Islet precursor cell (in vitro differentiated cells): ENCODE results near the gene ANXA4.
A peak's percentile ranks its signal among the peaks of the same experiment; 100 is the strongest.

Experiments
- DNase-seq: peaks from one replicate; pipeline ENCODE4 v3.0.0-alpha.2; 2018

ANXA4 gene

DNA sequence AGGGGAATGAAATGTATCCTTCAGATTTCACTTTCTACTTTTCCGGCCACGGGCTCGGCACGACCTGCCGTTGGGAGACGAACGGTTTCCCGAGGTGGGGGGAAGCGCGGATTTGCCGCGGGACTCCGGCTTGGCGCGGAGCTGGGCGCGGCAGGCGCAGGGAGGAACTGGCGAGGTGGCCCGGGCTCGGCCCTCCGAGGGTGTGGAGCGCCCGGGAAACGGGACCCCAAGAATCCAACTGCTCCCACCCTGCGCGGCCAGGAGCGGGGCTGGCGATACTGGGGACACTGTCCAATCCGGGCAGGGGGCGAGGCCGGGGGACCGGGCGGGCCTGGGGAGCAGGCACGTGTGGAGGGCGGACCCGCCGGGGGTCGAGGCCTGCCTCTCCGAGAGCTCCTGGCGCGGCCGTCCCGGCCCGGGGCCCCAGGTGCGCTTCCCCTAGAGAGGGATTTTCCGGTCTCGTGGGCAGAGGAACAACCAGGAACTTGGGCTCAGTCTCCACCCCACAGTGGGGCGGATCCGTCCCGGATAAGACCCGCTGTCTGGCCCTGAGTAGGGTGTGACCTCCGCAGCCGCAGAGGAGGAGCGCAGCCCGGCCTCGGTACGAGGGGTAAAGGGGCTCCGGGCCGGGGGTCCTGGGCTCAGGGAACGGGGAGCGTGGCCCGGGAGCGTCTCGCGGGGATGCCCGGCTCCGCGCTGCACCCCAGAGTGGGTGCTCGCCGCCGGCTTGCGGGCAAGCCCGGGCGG is at the start of gene ANXA4:
TSS of gene ANXA4 (plus strand) at position 560 of the 747 bp plus-strand sequence. CDS start 39,432 bp downstream, outside the sequence.
- DNase-seq = peak; percentile 91

DNA sequence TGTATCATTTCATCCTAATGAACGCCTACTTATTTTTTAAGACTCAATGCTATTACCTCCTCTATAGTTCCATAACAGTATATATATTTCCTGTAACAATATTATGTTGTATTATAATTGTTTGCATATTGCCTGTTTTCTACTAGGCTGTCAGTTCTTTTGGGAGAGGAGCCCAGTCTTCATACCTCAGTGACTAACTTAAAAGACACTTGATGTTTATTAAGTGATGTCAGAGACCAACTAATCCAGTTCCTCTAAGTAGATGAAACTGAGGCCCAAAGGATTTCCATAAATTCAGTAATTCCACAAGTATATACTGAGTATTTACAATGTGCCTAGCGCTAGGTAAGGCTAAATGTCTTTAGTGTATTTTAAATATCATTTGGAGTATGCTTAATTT is 49.5 kb upstream of the ANXA4 start:
- DNase-seq = no peak

GRCh38 chr2:69693059-69693774 is 48.7 kb upstream of the ANXA4 start:
- DNase-seq = no peak

DNA sequence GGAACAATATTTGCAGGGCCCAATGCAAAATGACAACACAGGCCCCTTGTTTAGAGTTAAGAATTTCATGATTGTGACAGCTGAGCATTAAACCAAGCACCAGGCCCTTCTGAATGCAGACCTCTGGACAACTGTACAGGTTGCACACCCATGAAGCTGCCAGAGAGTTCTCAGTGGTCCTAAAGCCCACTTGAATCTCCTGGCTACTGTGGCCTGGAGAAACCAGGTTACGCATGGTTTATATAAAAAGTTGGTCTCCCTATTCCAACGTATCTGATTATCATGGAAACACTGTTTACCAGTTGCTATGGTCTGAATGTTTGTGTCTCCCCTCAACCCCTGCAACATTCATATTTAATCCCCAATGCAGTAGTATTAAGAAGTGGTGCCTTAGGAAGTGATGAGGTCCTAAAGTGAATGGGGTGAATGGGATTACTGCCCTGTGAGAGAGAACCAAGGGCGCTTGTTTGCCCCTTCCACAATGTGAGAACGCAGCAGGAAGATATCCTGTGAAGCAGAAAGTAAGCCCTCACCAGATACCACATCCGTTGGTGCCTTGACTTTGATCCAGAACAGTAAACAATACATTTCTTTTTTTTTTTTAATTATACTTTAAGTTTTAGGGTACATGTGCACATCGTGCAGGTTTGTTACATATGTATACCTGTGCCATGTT is 48.0 kb upstream of the ANXA4 start:
- DNase-seq = no peak

GRCh38 chr2:69694894-69695849 is 46.8 kb upstream of the ANXA4 start:
- no peak for DNase-seq

DNA sequence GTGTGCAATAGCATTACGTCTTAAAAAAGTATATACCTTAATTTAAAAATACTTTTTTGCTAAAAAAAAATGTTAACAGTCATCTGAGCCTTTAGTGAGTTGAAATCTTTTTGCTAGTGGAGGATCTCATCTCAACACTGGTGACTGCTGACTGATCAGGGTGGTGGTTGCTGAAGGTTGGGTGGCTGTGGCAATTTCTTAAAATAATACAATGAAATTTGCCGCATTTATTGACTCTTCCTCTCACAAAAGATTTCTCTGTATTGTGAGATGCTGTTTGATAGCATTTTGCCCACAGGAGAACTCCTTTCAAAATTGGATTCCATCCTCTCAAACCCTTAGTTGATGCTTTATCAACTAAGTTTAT is 46.1 kb upstream of the ANXA4 start:
- DNase-seq = no peak

DNA sequence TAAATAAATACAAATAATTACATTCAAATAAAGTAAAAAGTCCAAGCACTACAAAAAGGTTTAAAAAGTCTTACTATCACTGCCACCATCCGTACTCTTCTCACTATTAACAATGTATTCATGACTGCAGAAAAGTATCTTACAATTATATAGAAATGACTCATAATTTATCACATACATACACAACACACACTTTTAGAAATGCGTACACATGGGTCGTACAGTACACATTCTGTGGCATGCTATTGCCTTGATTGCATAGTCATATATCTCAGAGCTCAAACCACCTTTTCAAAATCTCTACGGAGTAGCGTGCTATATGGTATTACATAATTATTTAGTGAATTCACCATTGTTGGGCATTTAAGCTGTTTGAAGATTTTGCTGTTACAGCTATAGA is 41.6 kb upstream of the ANXA4 start:
- DNase-seq = no peak

GRCh38 chr2:69701100-69701945 is 40.6 kb upstream of the ANXA4 start:
- DNase-seq = no peak

- DNase-seq = no peak
These were observed 38.7 kb upstream of the ANXA4 start for GRCh38 chr2:69703189-69703588.

DNA sequence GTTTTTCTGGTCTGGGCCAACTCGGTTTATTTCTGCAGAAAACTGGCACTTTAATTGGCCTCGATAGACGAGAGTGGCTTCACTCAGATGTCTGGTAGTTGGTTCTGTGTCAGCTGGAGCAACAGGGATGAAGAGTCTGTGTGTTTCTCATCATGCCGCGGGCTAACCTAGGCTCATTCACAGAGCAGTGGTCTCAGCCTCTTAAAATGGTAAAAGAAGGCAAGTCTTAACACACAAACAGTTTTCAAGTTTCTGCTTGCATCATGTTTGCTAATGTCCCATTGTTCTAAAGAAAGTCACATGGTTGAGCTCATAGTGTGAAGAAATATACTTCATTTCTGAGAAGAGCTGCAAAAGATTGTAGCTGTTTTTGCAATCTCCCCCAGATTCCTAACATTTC is 37.5 kb upstream of the ANXA4 start:
- no peak for DNase-seq

- no peak for DNase-seq
These were observed 32.6 kb upstream of the ANXA4 start for GRCh38 chr2:69709290-69709689.

DNA sequence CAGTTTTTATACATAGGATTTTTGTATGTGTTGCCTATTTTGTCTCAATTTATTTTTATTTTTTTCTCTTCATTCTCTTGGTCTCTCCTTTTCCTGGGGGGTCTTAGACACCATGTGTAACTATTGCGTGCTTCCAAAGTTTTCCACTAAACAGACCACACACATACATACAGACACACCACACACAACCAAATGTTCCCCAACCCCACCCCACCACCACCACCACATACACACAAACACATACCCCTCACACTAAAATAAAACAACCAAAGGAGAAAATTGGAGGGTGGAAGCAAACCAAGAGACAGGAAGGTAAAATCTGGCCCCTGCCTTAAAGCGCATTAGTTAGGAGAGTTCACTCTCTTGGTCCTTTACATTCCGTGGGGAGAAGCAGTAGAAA is 30.0 kb upstream of the ANXA4 start:
- no peak for DNase-seq

GRCh38 chr2:69714024-69714423 is 27.9 kb upstream of the ANXA4 start:
- no peak for DNase-seq

GRCh38 chr2:69714539-69715220 is 27.3 kb upstream of the ANXA4 start:
- peak; percentile 91 for DNase-seq

GRCh38 chr2:69715964-69716363 is 26.0 kb upstream of the ANXA4 start:
- no peak for DNase-seq

DNA sequence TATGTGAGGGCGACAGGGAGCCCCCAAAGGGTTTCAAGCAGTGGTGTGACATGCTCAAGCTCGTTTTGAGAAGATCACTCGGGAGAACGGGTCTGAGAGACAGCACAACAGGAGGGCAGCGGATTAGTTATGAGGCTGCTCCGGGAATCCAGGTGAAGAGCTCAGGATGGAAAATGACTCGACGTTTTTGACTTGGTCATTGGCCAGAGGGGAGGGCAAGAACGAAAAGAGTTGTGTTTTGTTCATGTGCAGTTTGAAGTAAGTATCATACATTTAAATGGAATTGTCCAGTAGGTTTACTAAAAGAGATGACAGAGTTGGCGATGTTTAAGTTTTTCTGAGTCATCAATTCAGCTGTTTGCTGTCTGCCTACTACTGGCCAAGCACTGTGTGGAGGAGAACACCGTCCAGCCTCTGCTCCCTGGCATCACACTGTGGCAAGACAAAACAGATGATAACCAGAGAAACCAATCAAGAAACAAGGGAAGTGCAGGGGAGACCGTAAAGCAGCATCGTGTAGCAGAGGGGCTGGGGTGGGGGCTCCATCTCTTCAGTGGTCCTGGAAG is 25.3 kb upstream of the ANXA4 start:
- DNase-seq = no peak

DNA sequence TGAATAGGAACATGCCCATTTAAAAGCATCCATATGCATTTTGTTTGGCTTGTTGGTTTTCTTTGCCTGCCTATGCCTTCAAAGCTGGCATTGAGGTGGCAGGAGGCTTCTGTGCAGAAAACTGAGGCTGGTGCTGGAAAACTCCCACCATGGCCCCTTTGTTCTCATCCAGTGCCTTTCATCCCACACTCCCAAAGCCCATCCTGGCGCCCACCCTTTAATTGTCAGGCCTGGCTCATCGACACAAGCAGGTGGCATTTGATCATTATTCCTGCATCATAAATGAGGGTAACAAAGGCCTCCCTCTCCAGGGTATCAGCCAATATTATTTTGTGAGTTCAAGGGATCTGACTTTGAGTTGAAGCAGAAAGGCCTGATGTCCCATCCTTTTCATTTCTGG is 24.7 kb upstream of the ANXA4 start:
- DNase-seq = no peak

DNA sequence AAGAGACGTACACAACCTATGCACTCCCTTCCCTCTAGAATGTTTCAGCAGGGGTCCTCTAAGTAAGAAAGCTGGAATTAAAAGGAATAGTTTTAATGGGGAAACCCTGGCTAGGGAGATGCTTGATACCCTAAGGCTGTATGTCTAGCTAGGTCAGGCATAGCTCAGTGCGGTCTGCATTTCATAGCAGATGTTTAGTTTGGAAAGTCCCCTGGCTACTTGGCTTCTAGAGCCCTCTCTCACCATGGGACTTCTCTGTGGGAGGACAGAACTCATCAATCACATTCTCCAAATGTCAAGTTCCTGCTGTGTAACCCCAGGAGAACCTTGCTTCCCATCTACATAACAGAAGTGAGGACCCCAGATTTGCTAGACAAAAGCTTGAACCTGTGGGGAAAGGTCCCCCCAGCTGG is 24.1 kb upstream of the ANXA4 start:
- DNase-seq = no peak

DNA sequence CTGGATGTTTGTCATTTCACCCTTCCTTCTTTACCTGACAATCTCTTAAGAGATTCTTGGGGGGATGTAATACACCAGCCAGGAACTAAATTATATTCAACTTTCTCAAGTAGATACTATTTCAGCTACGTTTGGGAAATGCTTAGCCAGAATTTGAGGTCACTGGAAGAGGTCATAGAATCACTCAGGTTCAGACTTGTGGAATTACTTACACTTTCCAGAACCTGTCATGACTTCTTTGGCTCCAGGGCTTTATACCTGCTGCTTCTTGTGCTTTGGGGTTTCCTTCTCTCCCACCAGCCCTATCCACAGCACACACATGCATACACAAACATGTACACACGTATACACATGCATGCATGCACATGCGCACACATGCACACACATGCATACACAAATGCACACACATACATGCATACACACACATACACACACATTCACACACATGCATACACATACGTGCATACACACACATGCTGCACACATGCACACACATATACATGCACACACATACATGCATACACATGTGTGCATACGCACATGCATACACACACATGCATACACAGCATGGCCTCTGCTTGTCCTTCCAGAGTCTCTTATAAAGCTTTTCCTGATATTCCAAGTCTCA is 23.5 kb upstream of the ANXA4 start:
- no peak for DNase-seq

- no peak for DNase-seq
These were observed 21.5 kb upstream of the ANXA4 start for GRCh38 chr2:69720404-69720803.
